SK-N-SH (cell line): ENCODE results near the gene CBX7. TPM values are rescaled to one million over a fixed set of nuclear protein-coding genes. Genes with fewer than 3 reads are reported as not detected.
A peak's percentile ranks its signal among the peaks of the same experiment; 100 is the strongest.

Experiments
- CTCF ChIA-PET: fragments of 300-600, 350-600 bp; formaldehyde crosslinking; extraction: SDS; loops from one replicate; lab custom pipeline; 2021; lab: Yijun Ruan, JAX
- POLR2A ChIA-PET: fragments of 350-600 bp; sonication (Branson Sonifier 250); formaldehyde crosslinking; extraction: SDS; loops from one replicate; lab custom pipeline; 2020; ENCODE audit warnings: antibody characterized with exemption, inconsistent platforms; lab: Yijun Ruan, JAX
- DNase-seq: peaks from one replicate; pipeline ENCODE4 v3.0.0; 2012
- H2AFZ ChIP-seq: fragments of 200-600 bp; sonication (generic); 2 replicates; pipeline ENCODE4 v1.8.1; 2016; ENCODE audit warnings: antibody characterized with exemption, mild to moderate bottlenecking, low read depth
- H3F3A ChIP-seq: fragments of 200-600 bp; sonication (generic); replicated peaks from 2 replicates; pipeline ENCODE3; 2016; ENCODE audit warnings: antibody characterized with exemption, mild to moderate bottlenecking; ENCODE audit not compliant: insufficient read depth
- H3K27ac ChIP-seq, 2 experiments: fragments of 200-500 bp in 1 of 2; fragments of 200-600 bp in 1 of 2; sonication (Bioruptor generic) in 1 of 2; sonication (generic), shearing (Covaris generic) in 1 of 2; 2 replicates each; pipeline versions ENCODE4 v1.5.1 to v1.6.1; 2014 to 2016; ENCODE audit warnings: low read depth in 2 of 2, inconsistent platforms in 1 of 2, low read length in 1 of 2, mild to moderate bottlenecking in 1 of 2, mixed read lengths in 1 of 2
- H3K27me3 ChIP-seq: fragments of 200-600 bp; sonication (generic), shearing (Covaris generic); 2 replicates; pipeline ENCODE4 v1.6.1; 2016; ENCODE audit warnings: mixed run types; ENCODE audit not compliant: insufficient read depth
- H3K36me3 ChIP-seq, 2 experiments: fragments of 200-500 bp in 1 of 2; fragments of 200-600 bp in 1 of 2; sonication (Bioruptor generic) in 1 of 2; sonication (generic) in 1 of 2; replicated peaks in 1 of 2; 2 replicates each; pipeline versions ENCODE3 to v1.5.1; 2014 to 2016; ENCODE audit warnings: low read length in 1 of 2, mild to moderate bottlenecking in 1 of 2; ENCODE audit not compliant: insufficient read depth in 2 of 2, control insufficient read depth in 1 of 2
- H3K4me1 ChIP-seq, 2 experiments: fragments of 200-500 bp in 1 of 2; fragments of 200-600 bp in 1 of 2; sonication (Bioruptor generic) in 1 of 2; sonication (generic), shearing (Covaris generic) in 1 of 2; 2 replicates each; pipeline versions ENCODE4 v1.5.1 to v1.6.1; 2014 to 2016; ENCODE audit warnings: low read depth in 1 of 2, low read length in 1 of 2, mixed run types in 1 of 2; ENCODE audit not compliant: insufficient read depth in 2 of 2, control insufficient read depth in 1 of 2
- H3K4me2 ChIP-seq: fragments of 200-600 bp; sonication (generic), shearing (Covaris generic); 2 replicates; pipeline ENCODE4 v1.6.1; 2017; ENCODE audit warnings: mixed run types
- H3K4me3 ChIP-seq, 2 experiments: fragments of 200-500 bp in 1 of 2; fragments of 200-600 bp in 1 of 2; sonication (Bioruptor generic) in 1 of 2; sonication (generic), shearing (Covaris generic) in 1 of 2; 2 replicates each; pipeline versions ENCODE4 v1.5.1 to v1.8.1; 2014 to 2016; ENCODE audit warnings: low read depth in 2 of 2, inconsistent platforms in 1 of 2, low read length in 1 of 2, mild to moderate bottlenecking in 1 of 2, mixed read lengths in 1 of 2, moderate library complexity in 1 of 2
- H3K79me2 ChIP-seq: fragments of 200-600 bp; sonication (generic); 2 replicates; pipeline ENCODE4 v1.8.1; 2017; ENCODE audit warnings: mild to moderate bottlenecking; ENCODE audit not compliant: insufficient read depth
- H3K9ac ChIP-seq: fragments of 200-600 bp; sonication (generic); 2 replicates; pipeline ENCODE4 v1.6.1; 2017; ENCODE audit warnings: mixed run types
- H3K9me2 ChIP-seq: fragments of 200-600 bp; sonication (generic); 2 replicates; pipeline ENCODE4 v1.6.1; 2017; ENCODE audit warnings: mixed run types
- H3K9me3 ChIP-seq: fragments of 200-600 bp; sonication (generic); 2 replicates; pipeline ENCODE4 v1.6.1; 2017; ENCODE audit warnings: mixed run types, mild to moderate bottlenecking, moderate library complexity
- H4K20me1 ChIP-seq: fragments of 200-600 bp; sonication (generic); 2 replicates; pipeline ENCODE4 v1.6.1; 2017; ENCODE audit warnings: mild to moderate bottlenecking, mixed run types; ENCODE audit not compliant: insufficient read depth
- ELF1 ChIP-seq: IDR thresholded peaks from 2 replicates; pipeline ENCODE4 v1.4.0; 2012
- EP300 ChIP-seq, 2 experiments: IDR thresholded peaks; 2 replicates each; pipeline versions ENCODE4 v1.4.0 to v1.6.1; 2012; ENCODE audit warnings: borderline replicate concordance in 1 of 2, low read depth in 1 of 2, low read length in 1 of 2
- FOSL2 ChIP-seq: IDR thresholded peaks from 2 replicates; pipeline ENCODE4 v1.4.0; 2012; ENCODE audit warnings: low read depth, mild to moderate bottlenecking, moderate library complexity, borderline replicate concordance
- GABPA ChIP-seq: IDR thresholded peaks from 2 replicates; pipeline ENCODE4 v1.4.0; 2012; ENCODE audit warnings: low read depth, mild to moderate bottlenecking
- GATA2 ChIP-seq: sonication (generic); formaldehyde crosslinking; IDR thresholded peaks from 2 replicates; pipeline ENCODE4 v1.5.0; 2020; ENCODE audit warnings: mild to moderate bottlenecking, missing genetic modification reagents
- MAX ChIP-seq: IDR thresholded peaks from 2 replicates; pipeline ENCODE4 v1.4.0; 2012; ENCODE audit warnings: low read depth
- NFIC ChIP-seq: IDR thresholded peaks from 2 replicates; pipeline ENCODE4 v1.4.0; 2012; ENCODE audit warnings: borderline replicate concordance
- POLR2AphosphoS5 ChIP-seq: IDR thresholded peaks from 2 replicates; pipeline ENCODE4 v1.6.1; 2012; ENCODE audit warnings: low read depth, low read length
- RCOR1 ChIP-seq: fragments of 150-350 bp; IDR thresholded peaks from 2 replicates; pipeline ENCODE4 v1.6.1; 2017; ENCODE audit warnings: antibody characterized with exemption, low read length
- RXRA ChIP-seq: IDR thresholded peaks from 2 replicates; pipeline ENCODE4 v1.4.0; 2012; ENCODE audit warnings: low read depth, mild to moderate bottlenecking, borderline replicate concordance
- SIN3A ChIP-seq: IDR thresholded peaks from 2 replicates; pipeline ENCODE4 v1.6.1; 2012; ENCODE audit warnings: low read depth, mild to moderate bottlenecking, low read length, moderate library complexity, borderline replicate concordance
- SMC3 ChIP-seq: IDR thresholded peaks from 2 replicates; pipeline ENCODE4 v1.6.1; 2012; ENCODE audit warnings: low read depth, low read length, improper control_type of control experiment
- TAF1 ChIP-seq: IDR thresholded peaks from 2 replicates; pipeline ENCODE4 v1.6.1; 2012; ENCODE audit warnings: low read depth, mild to moderate bottlenecking, low read length, moderate library complexity, borderline replicate concordance
- TEAD4 ChIP-seq: IDR thresholded peaks from 2 replicates; pipeline ENCODE4 v1.4.0; 2012; ENCODE audit warnings: mild to moderate bottlenecking, borderline replicate concordance; ENCODE audit not compliant: insufficient read depth
- YY1 ChIP-seq: IDR thresholded peaks from 2 replicates; pipeline ENCODE4 v1.4.0; 2012; ENCODE audit warnings: low read depth, mild to moderate bottlenecking
- ZBTB33 ChIP-seq: IDR thresholded peaks from 2 replicates; pipeline ENCODE4 v1.4.0; 2012; ENCODE audit warnings: low read depth, borderline replicate concordance
- WGBS: methylation state at CpG from one replicate; pipeline ENCODE4 v1.1.6; 2017; ENCODE audit warnings: low lambda C conversion rate; 5-methylcytosine and 5-hydroxymethylcytosine counted together
- polyA plus RNA-seq, 3 experiments: library from polyadenylated mRNA; depleted of rRNA; stranded (reverse); fragments of >200 nt; gene quantifications; 2 replicates each; pipeline ENCODE4 v1.2.3, GENCODE V29; 2012
- TF ChIP-seq, protein P1 (sequence below): fragments of 200-600 bp; sonication (generic); IDR thresholded peaks from 2 replicates; pipeline ENCODE4 v1.6.1; 2017; ENCODE audit warnings: antibody characterized with exemption, mild to moderate bottlenecking, moderate library complexity

The CBX7 gene
- polyA plus RNA-seq, 1 of the 3 experiments (the other 2 are of a cell fraction): 2.3 TPM

DNA sequence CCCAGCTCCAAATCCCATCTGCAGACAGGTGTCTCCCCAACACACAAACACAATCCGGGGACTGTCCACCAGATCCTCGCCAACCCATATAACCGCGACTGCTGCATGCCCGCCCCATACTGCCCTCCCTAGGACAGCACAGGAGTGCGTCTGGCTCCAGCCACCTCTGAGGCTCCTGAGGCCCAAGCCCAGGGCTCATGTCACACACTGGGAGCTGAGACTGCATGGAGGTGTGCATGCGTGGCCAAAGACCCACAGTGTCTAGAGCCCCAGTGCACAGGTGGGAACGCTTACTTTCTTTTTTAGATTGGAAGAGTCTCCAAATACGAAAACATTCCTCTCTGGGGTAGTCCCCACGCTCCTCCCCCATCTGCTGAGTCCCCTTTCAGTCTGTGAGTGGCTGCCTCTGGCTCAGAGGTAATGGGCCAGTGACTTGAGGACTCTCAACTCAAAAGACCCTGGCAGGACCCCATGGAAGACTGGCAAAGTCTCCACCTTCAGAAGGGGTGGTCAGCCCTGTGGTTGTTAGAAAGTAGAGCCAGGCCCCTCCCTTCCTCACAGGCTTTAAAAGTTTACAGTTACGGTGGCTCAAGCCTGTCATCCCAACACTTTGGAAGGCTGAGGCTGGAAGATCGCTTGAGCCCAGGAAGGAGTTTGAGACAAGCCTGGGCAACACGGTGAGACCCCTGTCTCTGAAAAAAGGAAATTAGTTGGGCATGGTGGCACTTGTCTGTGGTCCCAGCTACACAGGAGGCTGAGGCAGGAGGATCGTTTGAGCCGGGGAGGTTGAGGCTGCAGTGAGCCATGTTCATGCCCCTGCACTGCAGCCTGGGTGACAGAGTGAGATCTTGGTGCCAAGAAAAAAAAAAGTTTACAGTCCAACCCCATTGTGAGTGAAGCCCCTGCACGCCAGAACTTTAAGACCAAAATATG lies 2.3 kb downstream of the CBX7 start:
- Histone ChIP-seq H3F3A (peaks cover 4% of the 10 kb centered on the region), H3K4me2 (no peak overlapping the region), H4K20me1 (no peaks in the 10 kb centered on the region), H3K9ac (no peak overlapping the region), H3K27ac (no peak overlapping the region), H3K9me2 (no peaks in the 10 kb centered on the region), H3K9me3 (no peaks in the 10 kb centered on the region), H3K4me1 (peaks cover 0 to 6% of the 10 kb centered on the region in 2 experiments; a peak in 1 of 4 replicates), H3K79me2 (no peaks in the 10 kb centered on the region), H3K4me3 (no peak overlapping the region), H3K36me3 (no peaks in the 10 kb centered on the region), H2AFZ (no peak overlapping the region), H3K27me3 (peaks cover 14% of the 10 kb centered on the region; the same call in 1 of the 2 replicates)
- TF ChIP-seq GABPA: no peak
- ChIA-PET POLR2A (no interaction called here), CTCF (interaction anchor here (1.3 to 1.8 kb wide), 2 partner anchors 15 to 161 kb away, joined by 4 to 5 read pairs; no protein-coding TSS in a partner anchor)
- DNase-seq: no peak
- 93% methylated on average over 3 of the region's 16 CpGs for WGBS

DNA sequence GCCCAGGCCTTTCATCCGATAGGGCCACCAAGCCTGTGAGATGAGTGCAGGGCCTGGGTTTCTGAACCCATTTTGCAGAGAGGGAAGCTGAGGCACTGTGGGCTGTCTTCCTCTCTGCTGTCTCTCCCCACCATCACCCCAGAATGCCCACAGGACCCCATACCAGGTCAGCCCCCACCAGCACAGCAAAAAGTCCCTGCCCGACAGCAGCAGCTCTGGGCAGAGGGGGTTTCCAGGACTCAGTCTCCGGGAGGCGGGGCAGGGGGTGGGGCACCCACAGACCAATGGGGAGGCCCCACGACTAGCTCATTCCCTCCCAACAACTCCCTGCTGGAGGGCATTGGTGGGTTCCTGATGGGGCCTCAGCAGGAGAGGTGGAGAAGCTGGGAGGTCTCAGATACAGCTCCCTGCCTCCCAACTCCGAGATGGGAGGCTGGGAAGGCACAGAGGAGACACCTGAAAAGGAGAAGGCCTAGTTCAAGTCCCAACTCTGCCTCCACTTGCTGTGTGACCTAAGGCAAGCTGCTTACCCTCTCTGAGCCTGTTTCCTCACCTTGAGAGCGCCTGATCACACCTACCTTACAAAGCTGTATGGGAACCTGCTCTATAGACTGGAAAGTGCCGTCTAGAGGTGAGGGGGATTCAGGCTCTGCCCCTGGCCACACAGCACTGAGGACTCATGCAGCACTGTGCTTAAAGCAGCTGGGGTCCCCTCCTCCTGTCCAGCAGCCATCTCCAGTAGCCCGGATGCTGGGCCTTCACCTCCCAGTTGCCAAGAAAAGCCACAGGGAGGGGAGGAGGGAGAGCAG lies 3.5 kb downstream of the CBX7 start:
- H3F3A ChIP-seq: peaks cover 4% of the 10 kb centered on the region
- peaks cover 0 to 9% of the 10 kb centered on the region in 2 experiments; a peak in 1 of 4 replicates for H3K4me1 ChIP-seq
- POLR2A ChIA-PET: interaction anchor here (1.0 kb wide), 1 partner anchor 171 kb away, joined by 3 read pairs; the partner anchor contains the start of gene RPL3
- TF ChIP-seq ZBTB33: no peak
- TF ChIP-seq, protein P1, sequence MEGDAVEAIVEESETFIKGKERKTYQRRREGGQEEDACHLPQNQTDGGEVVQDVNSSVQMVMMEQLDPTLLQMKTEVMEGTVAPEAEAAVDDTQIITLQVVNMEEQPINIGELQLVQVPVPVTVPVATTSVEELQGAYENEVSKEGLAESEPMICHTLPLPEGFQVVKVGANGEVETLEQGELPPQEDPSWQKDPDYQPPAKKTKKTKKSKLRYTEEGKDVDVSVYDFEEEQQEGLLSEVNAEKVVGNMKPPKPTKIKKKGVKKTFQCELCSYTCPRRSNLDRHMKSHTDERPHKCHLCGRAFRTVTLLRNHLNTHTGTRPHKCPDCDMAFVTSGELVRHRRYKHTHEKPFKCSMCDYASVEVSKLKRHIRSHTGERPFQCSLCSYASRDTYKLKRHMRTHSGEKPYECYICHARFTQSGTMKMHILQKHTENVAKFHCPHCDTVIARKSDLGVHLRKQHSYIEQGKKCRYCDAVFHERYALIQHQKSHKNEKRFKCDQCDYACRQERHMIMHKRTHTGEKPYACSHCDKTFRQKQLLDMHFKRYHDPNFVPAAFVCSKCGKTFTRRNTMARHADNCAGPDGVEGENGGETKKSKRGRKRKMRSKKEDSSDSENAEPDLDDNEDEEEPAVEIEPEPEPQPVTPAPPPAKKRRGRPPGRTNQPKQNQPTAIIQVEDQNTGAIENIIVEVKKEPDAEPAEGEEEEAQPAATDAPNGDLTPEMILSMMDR: no peak
- no peak for TF ChIP-seq SMC3
- no peak for TF ChIP-seq RXRA
- no peak for TF ChIP-seq TAF1
- no peak for TF ChIP-seq TEAD4
- TF ChIP-seq EP300 (IDR thresholded peaks at IDR 0.05; ENCODE audit: borderline replicate concordance in 1 of 2, low read depth in 1 of 2, low read length in 1 of 2): no peak
- no peak for TF ChIP-seq ELF1
- TF ChIP-seq POLR2AphosphoS5: no peak
- no peak for TF ChIP-seq SIN3A
- no peak for TF ChIP-seq RCOR1
- no peak for TF ChIP-seq MAX
- TF ChIP-seq FOSL2: no peak
- no peak for TF ChIP-seq NFIC
- TF ChIP-seq YY1: no peak
- TF ChIP-seq GATA2 (CRISPR knock-in tag): no peak
- H3K79me2 ChIP-seq: no peaks in the 10 kb centered on the region
- H3K27me3 ChIP-seq: peaks cover 6% of the 10 kb centered on the region; the same call in 1 of the 2 replicates
- no peak overlapping the region for H3K9ac ChIP-seq
- CTCF ChIA-PET: interaction anchor here (1.3 kb wide), 1 partner anchor 162 kb away, joined by 4 read pairs; no protein-coding TSS in a partner anchor
- H2AFZ ChIP-seq: no peak overlapping the region
- H3K27ac ChIP-seq: no peak overlapping the region
- no peaks in the 10 kb centered on the region for H4K20me1 ChIP-seq
- H3K9me3 ChIP-seq: no peaks in the 10 kb centered on the region
- H3K36me3 ChIP-seq: no peaks in the 10 kb centered on the region
- no peak overlapping the region for H3K4me3 ChIP-seq
- DNase-seq: peak; percentile 44
- H3K4me2 ChIP-seq: no peak overlapping the region
- 80% methylated on average over 1 of the region's 9 CpGs for WGBS
- no peaks in the 10 kb centered on the region for H3K9me2 ChIP-seq
